Activated effector memory CD4-positive, alpha-beta T cell treated with Interleukin-2 at 50 U/mL for 16 hours (primary cell): ENCODE results near the gene RNU7-1.
A peak's percentile ranks its signal among the peaks of the same experiment; 100 is the strongest.
"Not testable (repeated sequence)": the region's sequence is repeated elsewhere in the genome, so short reads cannot be mapped to it uniquely, and the experiment has no call there.

Source experiments
- DNase-seq: peaks from one replicate; pipeline ENCODE4 v3.0.0-alpha.2; 2020

The RNU7-1 gene

DNA sequence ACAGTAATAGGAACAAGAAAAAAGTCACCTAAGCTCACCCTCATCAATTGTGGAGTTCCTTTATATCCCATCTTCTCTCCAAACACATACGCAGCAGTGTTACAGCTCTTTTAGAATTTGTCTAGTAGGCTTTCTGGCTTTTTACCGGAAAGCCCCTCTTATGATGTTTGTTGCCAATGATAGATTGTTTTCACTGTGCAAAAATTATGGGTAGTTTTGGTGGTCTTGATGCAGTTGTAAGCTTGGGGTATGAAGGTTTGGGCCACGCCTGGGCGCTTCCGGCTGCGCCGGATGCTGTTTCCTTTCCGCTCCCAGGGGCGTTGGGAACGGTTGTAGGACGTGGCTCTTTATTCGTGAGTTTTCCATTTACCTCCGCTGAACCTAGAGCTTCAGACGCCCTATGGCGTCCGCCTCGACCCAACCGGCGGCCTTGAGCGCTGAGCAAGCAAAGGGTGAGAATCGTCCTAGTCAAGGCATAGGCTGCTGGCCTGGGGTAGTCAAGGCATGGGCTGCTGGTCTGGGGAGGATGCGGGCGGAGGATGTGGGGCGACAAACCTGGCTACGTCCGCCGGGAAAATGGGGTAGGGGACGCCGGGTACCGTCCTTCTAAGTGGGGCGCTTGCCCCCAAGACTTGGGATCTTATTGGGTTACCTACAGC lies at the start of gene RNU7-1, which contains the start of gene C12orf57:
Gene RNU7-1, plus strand, starts transcription at position 95 of the 659 bp plus-strand sequence.
Gene C12orf57, plus strand, starts transcription at position 301 of the 659 bp plus-strand sequence. Its CDS starts 100 bp downstream, at position 401.
- DNase-seq: peak; percentile 55

DNA sequence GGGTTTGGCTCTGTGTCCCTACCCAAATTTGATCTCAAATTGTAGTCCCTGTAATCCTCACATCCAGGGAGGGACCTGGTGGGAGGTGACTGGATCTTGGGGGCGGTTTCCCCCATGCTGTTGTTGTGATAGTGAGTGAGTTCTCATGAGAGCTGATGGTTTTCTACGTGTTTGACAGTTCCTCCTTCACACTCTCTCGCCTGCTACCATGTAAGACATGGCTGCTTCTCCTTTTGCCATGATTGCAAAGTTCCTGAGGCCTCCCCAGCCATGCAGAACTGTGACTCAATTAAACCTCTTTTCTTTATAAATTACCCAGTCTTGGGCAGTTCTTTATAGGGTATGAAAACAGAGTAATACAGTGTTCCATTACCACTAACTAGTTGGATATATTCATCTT lies 49.3 kb upstream of the RNU7-1 start:
- DNase-seq: no peak

DNA sequence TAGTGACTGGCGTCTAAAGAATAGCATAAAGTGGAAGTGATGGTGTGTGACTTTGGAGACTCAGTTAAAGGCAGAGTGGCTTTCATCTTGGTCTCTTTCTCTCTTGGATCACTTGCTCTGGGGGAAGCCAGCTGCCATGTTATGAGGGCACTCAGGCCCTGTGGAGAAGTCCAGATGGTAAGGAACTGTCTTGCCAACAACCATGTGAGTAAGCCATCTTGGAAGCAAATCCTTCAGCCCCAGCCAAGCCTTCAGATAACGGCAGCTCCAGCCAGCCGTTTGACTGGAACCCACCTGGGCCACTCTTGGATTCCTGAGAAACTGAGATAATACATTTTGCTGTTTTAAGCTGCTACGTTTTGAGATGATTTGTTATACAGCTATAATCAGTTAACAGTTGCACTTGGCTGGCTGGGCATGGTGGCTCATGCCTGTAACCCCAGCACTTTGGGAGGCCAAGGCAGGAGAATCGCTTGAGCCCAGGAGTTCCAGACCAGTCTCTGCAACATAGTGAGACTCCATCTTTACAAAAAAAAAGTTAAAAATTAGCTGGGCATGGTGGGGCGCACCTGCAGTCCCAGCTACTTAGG lies 46.7 kb upstream of the RNU7-1 start:
- DNase-seq: no peak

- no peak for DNase-seq
Measured at GRCh38 chr12:6899427-6899826, 44.2 kb upstream of the RNU7-1 start.

DNA sequence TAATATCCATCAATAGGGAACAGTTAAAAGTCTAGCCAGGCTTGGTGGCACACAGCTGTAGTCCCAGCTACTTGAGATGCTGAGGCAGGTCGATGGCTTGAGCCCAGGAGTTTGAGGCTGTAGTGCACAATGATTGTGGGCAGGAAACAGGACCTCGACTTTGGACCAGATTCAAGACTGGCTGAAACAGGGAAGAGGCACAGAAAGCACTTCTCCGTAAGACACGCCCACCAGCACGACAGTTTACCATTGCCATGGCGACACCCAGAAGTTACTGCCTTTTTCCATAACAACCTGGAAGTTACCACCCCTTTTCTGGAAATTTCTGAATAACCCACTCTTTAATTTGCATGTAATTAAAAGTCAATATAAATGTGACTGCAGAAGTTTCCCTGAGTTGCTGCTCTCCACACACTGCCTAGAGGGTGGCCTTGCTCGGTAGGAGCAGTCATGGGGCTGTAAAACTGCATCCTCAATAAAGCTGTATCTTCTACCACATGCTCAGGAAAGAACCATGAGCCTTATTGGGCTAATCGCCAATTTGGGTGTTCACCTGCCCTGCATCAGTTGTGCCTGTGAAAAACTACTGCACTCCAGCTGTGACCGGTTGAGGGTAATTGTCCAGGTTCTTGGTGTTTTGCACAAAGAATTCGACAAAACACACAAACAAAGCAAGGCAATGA lies 43.6 kb upstream of the RNU7-1 start:
- DNase-seq: no peak

DNA sequence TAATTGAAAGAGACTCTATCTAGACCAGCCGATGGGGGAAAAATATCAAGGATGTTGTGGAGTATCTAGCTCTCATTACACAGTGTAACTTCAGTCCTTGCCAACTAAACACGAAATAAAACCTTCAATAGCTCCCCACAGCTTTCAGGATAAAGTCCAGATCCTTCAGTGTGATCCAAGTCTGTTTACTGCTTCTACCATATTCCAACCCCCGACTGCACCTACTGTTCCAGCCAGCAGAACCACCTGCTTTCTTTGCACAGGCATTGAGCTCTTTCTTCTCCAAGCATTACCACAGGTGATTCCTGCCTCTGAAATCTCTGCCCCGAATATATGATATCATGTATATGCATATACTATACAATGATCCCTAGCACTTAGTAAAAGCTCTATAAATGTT lies 41.2 kb upstream of the RNU7-1 start:
- no peak for DNase-seq

GRCh38 chr12:6903722-6904121 lies 39.9 kb upstream of the RNU7-1 start:
- no peak for DNase-seq

- peak; percentile 93 for DNase-seq
Measured at GRCh38 chr12:6904280-6905276, 39.0 kb upstream of the RNU7-1 start, which contains the start of gene LRRC23. TSS of gene LRRC23 (plus strand) at chr12:6904822. CDS start at chr12:6905634, 812 bp downstream.

DNA sequence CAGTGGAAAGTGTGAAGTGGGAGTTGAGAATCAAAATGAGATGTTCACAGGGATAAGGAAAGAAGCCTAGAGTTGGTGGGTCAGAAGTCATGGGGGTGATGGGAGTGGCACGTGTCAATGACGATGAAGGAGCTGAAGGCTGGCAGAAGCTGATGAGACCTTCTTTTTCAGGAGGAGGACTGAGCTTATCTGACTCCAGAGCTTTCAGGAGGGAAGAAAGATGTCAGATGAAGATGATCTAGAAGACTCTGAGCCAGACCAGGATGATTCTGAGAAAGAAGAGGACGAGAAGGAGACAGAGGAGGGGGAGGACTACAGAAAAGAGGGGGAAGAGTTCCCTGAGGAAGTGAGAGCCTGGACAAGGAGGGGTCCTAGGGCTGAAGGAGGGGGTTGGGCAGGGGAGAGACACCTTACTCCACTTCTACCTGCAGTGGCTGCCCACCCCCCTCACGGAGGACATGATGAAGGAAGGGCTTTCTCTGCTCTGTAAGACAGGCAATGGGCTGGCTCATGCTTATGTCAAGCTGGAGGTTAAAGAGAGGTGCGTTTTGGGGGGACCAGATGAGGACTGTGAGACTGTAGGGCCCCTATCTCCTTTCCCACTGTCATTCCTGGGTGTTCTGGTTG lies 38.1 kb upstream of the RNU7-1 start:
- no peak for DNase-seq

DNA sequence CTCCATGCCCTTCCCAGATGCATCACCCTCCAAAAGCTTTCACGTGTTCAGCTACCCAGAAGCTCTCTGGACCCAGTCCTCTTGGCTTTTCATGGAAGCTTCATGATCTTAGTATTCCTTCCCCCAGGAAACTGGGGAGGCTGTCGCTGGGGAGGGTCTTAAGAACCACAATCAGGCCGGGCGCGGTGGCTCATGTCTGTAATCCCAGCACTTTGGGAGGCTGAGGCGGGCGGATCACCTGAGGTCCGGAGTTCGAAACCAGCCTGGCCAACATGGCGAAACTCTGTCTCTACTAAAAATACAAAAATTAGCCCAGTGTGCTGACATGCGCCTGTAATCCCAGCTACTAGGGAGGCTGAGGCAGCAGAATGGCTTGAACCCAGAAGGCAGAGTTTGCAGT lies 35.5 kb upstream of the RNU7-1 start:
- not testable (repeated sequence) for DNase-seq

GRCh38 chr12:6909421-6910145 lies 34.0 kb upstream of the RNU7-1 start:
- DNase-seq: no peak

- no peak for DNase-seq
Measured at GRCh38 chr12:6912164-6912935, 31.3 kb upstream of the RNU7-1 start.

- peak; percentile 79 for DNase-seq
Measured at GRCh38 chr12:6914246-6914946, 29.2 kb upstream of the RNU7-1 start, which contains the start of gene ENO2. TSS of gene ENO2 (plus strand) at chr12:6914580. CDS start at chr12:6915833, 1,253 bp downstream.

- no peak for DNase-seq
Measured at GRCh38 chr12:6914947-6915788, 28.4 kb upstream of the RNU7-1 start.

DNA sequence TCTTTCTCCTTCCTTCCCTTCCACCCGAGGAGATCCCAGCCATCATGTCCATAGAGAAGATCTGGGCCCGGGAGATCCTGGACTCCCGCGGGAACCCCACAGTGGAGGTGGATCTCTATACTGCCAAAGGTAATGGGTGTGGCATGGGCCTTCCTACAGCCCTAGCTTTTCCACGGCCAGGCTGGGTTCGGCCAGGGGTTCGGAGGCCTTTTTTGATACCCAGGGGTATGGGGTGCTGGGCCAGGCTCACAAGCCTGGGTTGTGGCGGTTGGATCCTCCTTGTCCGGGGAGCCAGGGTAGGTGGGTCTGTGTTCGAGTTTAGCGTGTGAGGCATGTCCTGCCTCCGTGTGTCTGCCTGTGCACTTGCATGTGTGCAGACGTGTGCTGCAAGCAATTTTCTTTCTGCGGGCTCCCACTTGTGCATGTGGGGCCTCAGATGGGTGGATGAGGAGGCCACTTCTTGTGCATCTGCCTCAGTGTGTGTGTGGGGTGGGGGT lies 27.8 kb upstream of the RNU7-1 start:
- DNase-seq: no peak

DNA sequence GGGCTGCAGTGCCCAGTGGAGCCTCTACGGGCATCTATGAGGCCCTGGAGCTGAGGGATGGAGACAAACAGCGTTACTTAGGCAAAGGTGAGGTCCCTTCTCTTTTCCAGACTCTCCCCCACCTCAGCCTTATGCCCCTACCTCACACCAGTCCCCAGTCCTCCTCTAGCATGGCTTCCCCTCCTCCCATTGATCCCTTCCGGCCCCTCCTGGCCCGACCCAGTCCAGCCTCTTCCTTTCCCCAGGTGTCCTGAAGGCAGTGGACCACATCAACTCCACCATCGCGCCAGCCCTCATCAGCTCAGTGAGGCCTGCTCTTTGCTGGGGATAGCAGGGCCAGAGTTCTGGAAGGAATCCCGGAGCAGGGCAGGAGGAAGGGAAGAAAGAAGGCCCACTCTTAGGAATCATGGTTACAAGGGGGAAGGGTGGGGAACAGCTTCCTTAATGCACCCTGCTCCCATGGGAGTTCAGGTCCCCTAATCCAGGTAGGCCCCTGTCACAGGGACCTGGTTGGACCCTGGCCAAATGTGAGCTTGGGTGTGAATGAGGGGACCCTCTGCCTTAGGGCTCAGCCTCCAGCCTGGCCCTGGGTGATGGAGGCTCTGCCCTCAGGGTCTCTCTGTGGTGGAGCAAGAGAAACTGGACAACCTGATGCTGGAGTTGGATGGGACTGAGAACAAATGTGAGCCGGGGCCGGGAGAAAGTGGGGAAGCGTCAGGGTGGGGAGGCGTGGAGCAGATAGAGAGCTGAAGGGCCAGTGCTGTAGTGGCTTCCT lies 27.0 kb upstream of the RNU7-1 start:
- no peak for DNase-seq

DNA sequence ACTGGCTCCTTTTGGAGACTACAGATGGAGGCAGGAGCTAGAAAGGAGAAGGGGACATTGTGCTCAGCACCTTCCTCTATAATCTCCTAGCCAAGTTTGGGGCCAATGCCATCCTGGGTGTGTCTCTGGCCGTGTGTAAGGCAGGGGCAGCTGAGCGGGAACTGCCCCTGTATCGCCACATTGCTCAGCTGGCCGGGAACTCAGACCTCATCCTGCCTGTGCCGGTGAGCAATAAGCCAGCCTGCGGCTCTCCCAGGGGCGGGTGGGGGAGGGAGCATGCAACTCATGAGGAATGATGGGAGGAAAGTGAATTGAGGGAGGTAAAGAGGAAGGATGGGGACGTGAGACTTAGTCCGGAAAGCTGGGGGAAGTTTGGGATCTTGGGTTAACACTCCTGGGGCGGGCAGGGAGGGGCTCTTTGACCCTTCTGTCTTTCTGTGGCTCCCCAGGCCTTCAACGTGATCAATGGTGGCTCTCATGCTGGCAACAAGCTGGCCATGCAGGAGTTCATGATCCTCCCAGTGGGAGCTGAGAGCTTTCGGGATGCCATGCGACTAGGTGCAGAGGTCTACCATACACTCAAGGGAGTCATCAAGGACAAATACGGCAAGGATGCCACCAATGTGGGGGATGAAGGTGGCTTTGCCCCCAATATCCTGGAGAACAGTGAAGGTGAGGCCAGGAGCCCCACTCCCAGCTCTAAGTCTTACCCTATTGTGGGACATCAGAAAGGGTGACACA lies 26.0 kb upstream of the RNU7-1 start:
- no peak for DNase-seq
